BLaER1 (cell line): ENCODE measurements around the gene SMYD3.
A peak's percentile ranks its signal among the peaks of the same experiment; 100 is the strongest.
"Not testable (repeated sequence)": the region's sequence is repeated elsewhere in the genome, so short reads cannot be mapped to it uniquely, and the experiment has no call there.

ENCODE experiments used
- H3K27ac ChIP-seq: shearing (Covaris generic); formaldehyde crosslinking; 2 replicates; pipeline ENCODE4 v1.8.1; 2022
- H3K27me3 ChIP-seq: shearing (Covaris generic); formaldehyde crosslinking; 2 replicates; pipeline ENCODE4 v1.8.1; 2022
- H3K36me3 ChIP-seq: shearing (Covaris generic); formaldehyde crosslinking; 2 replicates; pipeline ENCODE4 v1.8.1; 2022
- H3K4me1 ChIP-seq: shearing (Covaris generic); formaldehyde crosslinking; 2 replicates; pipeline ENCODE4 v1.8.1; 2022
- H3K4me2 ChIP-seq: shearing (Covaris generic); formaldehyde crosslinking; 2 replicates; pipeline ENCODE4 v1.8.1; 2022
- H3K4me3 ChIP-seq: shearing (Covaris generic); formaldehyde crosslinking; 2 replicates; pipeline ENCODE4 v1.8.1; 2022
- H3K9ac ChIP-seq: shearing (Covaris generic); formaldehyde crosslinking; 2 replicates; pipeline ENCODE4 v1.8.1; 2022
- H3K9me3 ChIP-seq: shearing (Covaris generic); formaldehyde crosslinking; 2 replicates; pipeline ENCODE4 v1.8.1; 2022
- H4K20me1 ChIP-seq: shearing (Covaris generic); formaldehyde crosslinking; 2 replicates; pipeline ENCODE4 v1.8.1; 2022
- Cebpa-rat ChIP-seq: shearing (Covaris generic); IDR thresholded peaks from 2 replicates; pipeline ENCODE4 v1.8.1; 2022

The SMYD3 gene

DNA sequence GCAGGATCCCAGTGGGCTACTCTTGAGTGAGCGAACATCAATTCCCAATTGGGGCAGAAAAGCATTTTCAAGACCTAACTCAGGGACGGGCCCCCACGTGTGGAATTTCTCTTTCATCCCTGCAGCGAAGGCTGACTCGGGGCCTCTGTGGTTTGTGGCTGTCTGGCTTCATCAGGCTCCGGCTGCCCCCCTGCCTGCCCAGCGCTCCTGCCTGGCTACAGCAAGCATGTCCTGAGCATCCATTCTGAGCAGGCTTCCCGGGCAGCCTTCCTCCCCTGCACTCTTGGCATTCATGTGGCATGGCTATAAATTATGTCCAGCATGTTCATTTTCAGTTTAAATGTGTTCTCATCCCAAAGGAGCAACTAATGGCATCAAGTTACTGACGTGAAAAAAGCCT is 764.2 kb downstream of the SMYD3 start:
- Histone ChIP-seq H3K4me3 (no peak overlapping the region), H3K36me3 (peaks cover 3% of the 10 kb centered on the region; the same call in 1 of the 2 replicates), H3K9ac (no peak overlapping the region), H3K4me1 (peaks cover 14% of the 10 kb centered on the region), H4K20me1 (no peaks in the 10 kb centered on the region), H3K27ac (no peak overlapping the region), H3K9me3 (peaks cover 15% of the 10 kb centered on the region), H3K4me2 (no peak overlapping the region), H3K27me3 (no peaks in the 10 kb centered on the region)
- TF ChIP-seq Cebpa-rat, result no peak

DNA sequence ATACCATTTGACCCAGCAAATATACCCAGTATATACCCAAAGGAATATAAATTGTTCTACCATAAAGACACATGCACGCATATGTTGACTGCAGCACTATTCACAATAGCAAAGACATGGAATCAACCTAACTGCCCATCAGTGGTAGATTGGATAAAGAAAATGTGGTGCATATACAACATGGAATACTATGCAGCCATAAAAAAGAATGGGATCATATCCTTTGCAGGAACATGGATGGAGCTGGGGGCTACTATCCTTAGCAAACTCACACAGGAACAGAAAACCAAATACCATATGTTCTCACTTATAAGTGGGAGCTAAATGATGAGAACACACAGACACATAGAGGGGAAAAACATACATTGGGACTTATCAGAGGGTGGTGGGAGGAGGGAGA is 766.7 kb downstream of the SMYD3 start:
- not testable (repeated sequence) for H3K9ac ChIP-seq, H3K27me3 ChIP-seq, H3K36me3 ChIP-seq, H3K4me3 ChIP-seq, H4K20me1 ChIP-seq, H3K27ac ChIP-seq, H3K4me2 ChIP-seq, H3K9me3 ChIP-seq
- H3K4me1 ChIP-seq, result peaks cover 14% of the 10 kb centered on the region

DNA sequence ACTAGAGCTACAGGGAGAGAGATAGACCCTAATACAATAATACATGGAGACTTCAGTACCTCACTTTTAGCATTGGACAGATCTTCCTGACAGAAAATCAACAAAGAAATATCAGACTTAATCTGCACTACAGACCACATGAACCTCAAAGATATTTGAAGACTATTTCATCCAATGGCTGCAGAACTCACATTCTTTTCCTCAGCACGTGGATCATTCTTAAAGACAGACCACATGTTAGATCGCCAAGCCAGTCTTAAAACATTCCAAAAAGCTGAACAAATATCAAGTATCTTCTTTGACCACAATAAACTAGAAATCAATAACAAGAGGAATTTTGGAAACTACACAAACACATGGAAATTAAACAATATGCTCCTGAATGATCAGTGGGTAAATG is 776.3 kb downstream of the SMYD3 start:
- peaks cover 26% of the 10 kb centered on the region for H3K9me3 ChIP-seq
- no peak overlapping the region for H3K4me3 ChIP-seq
- H3K4me2 ChIP-seq, result no peak overlapping the region
- TF ChIP-seq Cebpa-rat, result no peak
- no peak overlapping the region for H3K27ac ChIP-seq
- no peaks in the 10 kb centered on the region for H4K20me1 ChIP-seq
- no peak overlapping the region for H3K9ac ChIP-seq
- H3K36me3 ChIP-seq, result no peaks in the 10 kb centered on the region
- H3K4me1 ChIP-seq, result no peaks in the 10 kb centered on the region
- H3K27me3 ChIP-seq, result no peaks in the 10 kb centered on the region

DNA sequence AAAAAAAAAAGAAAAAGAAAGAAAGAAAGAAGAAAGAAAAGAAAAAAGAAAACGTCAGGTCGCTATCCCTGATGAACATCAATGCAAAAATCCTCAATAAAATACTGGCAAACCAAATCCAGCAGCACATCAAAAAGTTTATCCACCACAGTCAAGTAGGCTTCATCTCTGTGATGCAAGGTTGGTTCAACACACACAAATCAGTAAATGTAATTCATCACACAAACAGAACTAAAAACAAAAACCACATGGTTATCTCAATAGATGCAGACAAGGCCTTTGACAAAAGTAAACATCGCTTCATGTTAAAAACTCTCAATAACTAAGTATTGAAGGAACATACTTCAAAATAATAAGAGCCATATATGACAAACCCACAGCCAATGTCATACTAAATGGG is 779.0 kb downstream of the SMYD3 start:
- not testable (repeated sequence) for H3K27me3 ChIP-seq, H3K4me2 ChIP-seq, H3K9ac ChIP-seq, H3K36me3 ChIP-seq, H4K20me1 ChIP-seq, H3K27ac ChIP-seq, H3K4me3 ChIP-seq, H3K4me1 ChIP-seq
- H3K9me3 ChIP-seq, result peaks cover 34% of the 10 kb centered on the region

- H3K4me3 ChIP-seq, result no peak overlapping the region
- H3K36me3 ChIP-seq, result no peaks in the 10 kb centered on the region
- H3K27me3 ChIP-seq, result no peaks in the 10 kb centered on the region
- peaks cover 8% of the 10 kb centered on the region; the same call in 1 of the 2 replicates for H3K9me3 ChIP-seq
- H3K27ac ChIP-seq, result no peak overlapping the region
- no peak overlapping the region for H3K9ac ChIP-seq
- peaks cover 4% of the 10 kb centered on the region; the same call in 1 of the 2 replicates for H3K4me1 ChIP-seq
- no peak for TF ChIP-seq Cebpa-rat
- H3K4me2 ChIP-seq, result no peak overlapping the region
- H4K20me1 ChIP-seq, result no peaks in the 10 kb centered on the region
Measured at GRCh38 chr1:245721488-245721887, 785.6 kb downstream of the SMYD3 start.

DNA sequence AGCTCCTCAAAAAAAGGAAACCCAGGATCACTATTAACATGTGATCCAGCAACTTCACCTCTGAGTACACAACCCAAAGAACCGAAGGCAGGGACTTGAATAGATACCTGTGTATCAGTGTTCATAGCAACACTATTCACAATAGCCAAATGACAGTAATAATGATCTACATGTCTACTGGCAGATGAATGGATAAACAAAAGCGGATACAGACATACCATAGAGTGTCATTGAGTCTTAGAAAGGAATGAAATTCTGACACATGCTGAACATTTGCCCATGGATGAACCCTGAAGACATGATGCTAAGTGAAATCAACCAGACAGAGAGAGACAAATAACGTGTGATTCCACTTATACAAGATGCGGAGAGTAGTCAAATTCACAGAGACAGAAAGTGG is 788.1 kb downstream of the SMYD3 start:
- no peak overlapping the region for H3K9ac ChIP-seq
- TF ChIP-seq Cebpa-rat, result no peak
- peaks cover 15% of the 10 kb centered on the region for H3K4me1 ChIP-seq
- no peaks in the 10 kb centered on the region for H3K27me3 ChIP-seq
- H3K9me3 ChIP-seq, result peaks cover 3% of the 10 kb centered on the region; the same call in 1 of the 2 replicates
- no peak overlapping the region for H3K27ac ChIP-seq
- no peaks in the 10 kb centered on the region for H3K36me3 ChIP-seq
- H3K4me2 ChIP-seq, result no peak overlapping the region
- no peaks in the 10 kb centered on the region for H4K20me1 ChIP-seq
- no peak overlapping the region for H3K4me3 ChIP-seq

DNA sequence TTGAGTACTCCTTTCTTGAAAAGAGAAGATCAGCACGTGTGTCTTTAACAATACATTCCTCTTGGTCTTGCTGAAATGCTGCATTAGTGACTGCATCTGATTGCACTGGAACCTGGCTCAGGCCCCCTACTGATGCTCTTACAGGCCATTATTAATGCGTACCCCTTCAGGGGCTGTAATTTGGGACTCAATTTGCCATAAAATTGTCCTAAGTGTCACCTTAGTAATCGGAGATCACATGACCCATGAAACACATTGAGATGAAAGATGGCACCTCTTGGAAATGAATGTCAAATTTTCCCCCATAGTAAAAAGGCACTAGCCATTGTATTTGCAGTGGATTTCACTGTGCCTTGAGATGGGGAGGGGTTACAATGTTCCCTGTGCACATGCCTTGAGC is 789.0 kb downstream of the SMYD3 start:
- no peak for TF ChIP-seq Cebpa-rat
- Histone ChIP-seq H3K4me3 (no peak overlapping the region), H3K4me1 (peaks cover 11% of the 10 kb centered on the region), H3K4me2 (no peak overlapping the region), H3K9me3 (no peaks in the 10 kb centered on the region), H3K36me3 (no peaks in the 10 kb centered on the region), H3K27ac (no peak overlapping the region), H3K9ac (no peak overlapping the region), H4K20me1 (no peaks in the 10 kb centered on the region), H3K27me3 (no peaks in the 10 kb centered on the region)

GRCh38 chr1:245717611-245718010 is 789.5 kb downstream of the SMYD3 start:
- H3K9ac ChIP-seq, result no peak overlapping the region
- no peak for TF ChIP-seq Cebpa-rat
- H3K27ac ChIP-seq, result no peak overlapping the region
- H3K36me3 ChIP-seq, result no peaks in the 10 kb centered on the region
- H3K4me2 ChIP-seq, result no peak overlapping the region
- H3K27me3 ChIP-seq, result no peaks in the 10 kb centered on the region
- H4K20me1 ChIP-seq, result no peaks in the 10 kb centered on the region
- H3K4me1 ChIP-seq, result peaks cover 11% of the 10 kb centered on the region
- H3K9me3 ChIP-seq, result no peaks in the 10 kb centered on the region
- no peak overlapping the region for H3K4me3 ChIP-seq

GRCh38 chr1:245716561-245716960 is 790.5 kb downstream of the SMYD3 start:
- no peak for TF ChIP-seq Cebpa-rat
- no peaks in the 10 kb centered on the region for H3K36me3 ChIP-seq
- no peak overlapping the region for H3K9ac ChIP-seq
- no peak overlapping the region for H3K4me2 ChIP-seq
- no peaks in the 10 kb centered on the region for H3K27me3 ChIP-seq
- no peak overlapping the region for H3K4me3 ChIP-seq
- no peak overlapping the region for H3K27ac ChIP-seq
- H4K20me1 ChIP-seq, result no peaks in the 10 kb centered on the region
- H3K4me1 ChIP-seq, result peaks cover 12% of the 10 kb centered on the region
- no peaks in the 10 kb centered on the region for H3K9me3 ChIP-seq

DNA sequence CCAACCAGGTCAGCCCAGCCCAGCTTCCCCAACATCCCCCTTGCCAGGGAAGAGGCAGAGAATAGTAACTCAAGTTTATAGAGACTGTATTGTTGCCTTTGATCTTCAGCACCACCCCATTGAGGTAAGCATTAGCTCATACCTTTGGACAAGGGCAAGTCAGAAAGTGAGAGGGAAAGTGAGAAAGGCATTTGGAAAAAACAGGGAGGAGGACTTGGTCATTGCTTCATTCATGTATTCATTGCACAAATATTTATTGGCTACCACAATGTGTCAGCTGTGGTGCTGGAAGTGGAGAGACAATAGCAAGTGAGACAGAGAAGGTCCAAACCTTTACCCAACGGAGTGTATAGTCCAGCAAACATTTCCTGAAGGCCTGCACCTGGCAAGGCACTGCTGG is 791.1 kb downstream of the SMYD3 start:
- Histone ChIP-seq H4K20me1 (no peaks in the 10 kb centered on the region), H3K9ac (no peak overlapping the region), H3K9me3 (no peaks in the 10 kb centered on the region), H3K36me3 (no peaks in the 10 kb centered on the region), H3K27me3 (no peaks in the 10 kb centered on the region), H3K4me2 (no peak overlapping the region), H3K4me3 (no peak overlapping the region), H3K27ac (no peak overlapping the region), H3K4me1 (peaks cover 17% of the 10 kb centered on the region)
- TF ChIP-seq Cebpa-rat, result no peak

- TF ChIP-seq Cebpa-rat, result no peak
- peak overlapping the region; percentile 20; the same call in 1 of the 2 replicates for H3K4me2 ChIP-seq
- H3K27ac ChIP-seq, result no peak overlapping the region
- no peaks in the 10 kb centered on the region for H3K27me3 ChIP-seq
- H3K4me3 ChIP-seq, result no peak overlapping the region
- no peaks in the 10 kb centered on the region for H3K9me3 ChIP-seq
- no peak overlapping the region for H3K9ac ChIP-seq
- H3K4me1 ChIP-seq, result peaks cover 17% of the 10 kb centered on the region
- H4K20me1 ChIP-seq, result no peaks in the 10 kb centered on the region
- no peaks in the 10 kb centered on the region for H3K36me3 ChIP-seq
Measured at GRCh38 chr1:245715291-245715701, 791.8 kb downstream of the SMYD3 start.

- not testable (repeated sequence) for H3K4me2 ChIP-seq, H3K4me3 ChIP-seq, H3K9ac ChIP-seq, H3K27ac ChIP-seq, H3K9me3 ChIP-seq, H3K27me3 ChIP-seq, H3K36me3 ChIP-seq, H4K20me1 ChIP-seq
- peaks cover 17% of the 10 kb centered on the region for H3K4me1 ChIP-seq
Measured at GRCh38 chr1:245714027-245714426, 793.1 kb downstream of the SMYD3 start.
